Activated naive CD8-positive, alpha-beta T cell treated with anti-CD3 and anti-CD28 coated beads, Interleukin-2, amount 10 ng/mL, durations not matched to agents 7 days and 5 days (primary cell): Measurements from ENCODE around the gene NSUN3. TPM values are rescaled to one million over a fixed set of nuclear protein-coding genes. Genes with fewer than 3 reads are reported as not detected.
"Not testable (repeated sequence)": the region's sequence is repeated elsewhere in the genome, so short reads cannot be mapped to it uniquely, and the experiment has no call there.

Source experiments
- ATAC-seq: fragments of 150-1000 bp; cut with Tn5 transposase; one replicate; pipeline ENCODE4 v1.10.0; 2021; ENCODE audit warnings: low read depth, moderate library complexity
- POLR2A ChIA-PET: fragments of 350-600 bp; sonication (Branson Sonifier 250); formaldehyde crosslinking; loops from one replicate; lab custom pipeline; 2021; ENCODE audit warnings: antibody characterized with exemption; lab: Charles Lee
- DNase-seq: peaks from one replicate; pipeline ENCODE4 v3.0.0; 2021
- H3K27ac Mint-ChIP-seq: one replicate; pipeline ENCODE4 v1.8.0; 2022; ENCODE audit warnings: mild to moderate bottlenecking, mixed read lengths
- H3K27me3 Mint-ChIP-seq: one replicate; pipeline ENCODE4 v1.8.0; 2022; ENCODE audit warnings: mild to moderate bottlenecking, moderate library complexity, mixed read lengths
- H3K36me3 Mint-ChIP-seq: one replicate; pipeline ENCODE4 v1.8.0; 2021; ENCODE audit warnings: mild to moderate bottlenecking, mixed read lengths
- H3K4me1 Mint-ChIP-seq: one replicate; pipeline ENCODE4 v1.8.0; 2021; ENCODE audit warnings: mixed read lengths
- H3K4me3 Mint-ChIP-seq: one replicate; pipeline ENCODE4 v1.8.0; 2022; ENCODE audit warnings: mild to moderate bottlenecking, moderate library complexity, mixed read lengths
- H3K9me3 Mint-ChIP-seq: one replicate; pipeline ENCODE4 v1.8.0; 2021; ENCODE audit warnings: mixed read lengths
- total RNA-seq, 2 experiments: library from RNA; stranded (reverse); gene quantifications; one replicate each; pipeline ENCODE4 v1.2.3, GENCODE V29; 2021

The NSUN3 gene
- total RNA-seq, 2 experiments from 2014 or later: 16.4 to 18.4 TPM

GRCh38 chr3:94050546-94050945 lies 12.3 kb upstream of the NSUN3 start:
- DNase-seq: no peak
- Mint-ChIP-seq H3K4me1 (peaks cover 2% of the 10 kb centered on the region), H3K27ac (no peak overlapping the region), H3K4me3 (no peak overlapping the region), H3K36me3 (peaks cover 7% of the 10 kb centered on the region), H3K9me3 (no peaks in the 10 kb centered on the region), H3K27me3 (no peaks in the 10 kb centered on the region)
- no peak for ATAC-seq
- POLR2A ChIA-PET: interaction anchor here (1.2 kb wide), 1 partner anchor 12 kb away, joined by 3 read pairs; the partner anchor contains the start of gene DHFR2

- Mint-ChIP-seq H3K36me3 (peaks cover 27% of the 10 kb centered on the region), H3K27ac (no peak overlapping the region), H3K9me3 (no peaks in the 10 kb centered on the region), H3K4me1 (peaks cover 26% of the 10 kb centered on the region), H3K4me3 (no peak overlapping the region), H3K27me3 (no peaks in the 10 kb centered on the region)
- ATAC-seq (no peak), DNase-seq (no peak)
- POLR2A ChIA-PET: no interaction called here
These were observed 1.6 kb upstream of the NSUN3 start for GRCh38 chr3:94061297-94061696.

DNA sequence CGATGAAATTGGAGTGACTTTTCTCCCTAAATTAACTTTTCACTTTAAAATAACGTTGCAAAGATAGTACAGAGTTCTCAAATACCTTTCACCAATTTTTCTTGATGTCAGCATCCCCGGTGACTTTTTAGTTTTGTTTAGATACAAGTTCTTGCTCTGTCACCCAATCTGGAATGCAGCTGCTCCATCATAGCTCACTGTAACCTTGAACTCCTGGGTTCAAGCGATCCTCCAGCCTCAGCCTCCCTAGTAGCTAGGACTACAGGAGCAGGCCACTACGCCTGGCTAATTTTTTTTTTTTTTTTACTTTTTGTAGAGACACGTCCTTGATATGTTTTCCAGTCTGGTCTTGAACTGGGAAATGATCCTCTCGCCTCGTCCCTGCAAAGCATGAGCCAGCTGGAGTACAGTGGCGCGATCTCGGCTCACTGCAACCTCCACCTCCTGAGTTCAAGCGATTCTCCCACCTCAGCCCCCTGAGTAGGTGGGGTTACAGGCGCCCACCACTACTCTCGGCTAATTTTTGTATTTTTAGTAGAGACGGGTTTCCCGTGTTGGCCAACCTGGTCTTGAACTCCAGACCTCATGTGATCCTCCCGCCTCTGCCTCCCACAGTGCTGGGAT lies 747 bp downstream of the NSUN3 start:
- Mint-ChIP-seq H3K27ac (peak overlapping the region; percentile 100), H3K27me3 (no peaks in the 10 kb centered on the region), H3K36me3 (peaks cover 44% of the 10 kb centered on the region), H3K9me3 (peaks cover 5% of the 10 kb centered on the region), H3K4me3 (peak overlapping the region; percentile 98), H3K4me1 (peaks cover 31% of the 10 kb centered on the region)
- POLR2A ChIA-PET: interaction anchor here (0.7 to 2.4 kb wide), 4 partner anchors 8 to 143 kb away, joined by 3 to 13 read pairs (median 6); partner anchors contain the start of gene PROS1
- DNase-seq (no peak), ATAC-seq (no peak)

DNA sequence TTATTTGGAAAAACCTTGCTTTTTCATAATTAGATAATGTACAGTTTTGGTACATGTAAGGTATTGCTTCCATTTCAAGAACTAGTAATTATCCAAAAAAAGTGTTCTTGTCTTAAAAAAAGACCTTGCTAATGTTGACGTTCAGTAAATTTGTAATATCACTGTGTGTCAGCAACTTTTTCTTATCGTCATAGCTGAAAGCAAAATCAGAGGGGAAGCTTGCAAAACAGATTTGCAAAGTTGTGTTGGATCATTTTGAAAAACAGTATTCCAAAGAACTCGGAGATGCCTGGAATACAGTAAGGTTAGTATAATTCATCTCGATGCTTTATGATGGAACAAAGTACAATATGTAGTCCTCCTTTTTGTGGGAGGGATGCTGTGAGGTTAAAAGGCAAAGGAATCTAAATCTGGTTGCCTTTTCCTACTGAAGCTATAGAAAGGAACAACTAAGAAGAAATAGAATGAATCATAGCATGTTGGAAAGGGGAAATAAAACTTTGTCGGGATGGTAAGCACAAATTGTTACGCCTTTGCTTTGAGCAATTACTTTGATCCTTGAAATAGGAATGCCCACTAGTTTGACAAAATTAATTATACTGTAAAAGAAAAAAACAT lies 1.5 kb downstream of the NSUN3 start:
- H3K9me3 Mint-ChIP-seq: peaks cover 5% of the 10 kb centered on the region
- ATAC-seq: no peak
- H3K27ac Mint-ChIP-seq: peak overlapping the region; percentile 100
- POLR2A ChIA-PET: no interaction called here
- no peaks in the 10 kb centered on the region for H3K27me3 Mint-ChIP-seq
- peak overlapping the region; percentile 98 for H3K4me3 Mint-ChIP-seq
- H3K4me1 Mint-ChIP-seq: peaks cover 34% of the 10 kb centered on the region
- peaks cover 44% of the 10 kb centered on the region for H3K36me3 Mint-ChIP-seq
- DNase-seq: no peak

DNA sequence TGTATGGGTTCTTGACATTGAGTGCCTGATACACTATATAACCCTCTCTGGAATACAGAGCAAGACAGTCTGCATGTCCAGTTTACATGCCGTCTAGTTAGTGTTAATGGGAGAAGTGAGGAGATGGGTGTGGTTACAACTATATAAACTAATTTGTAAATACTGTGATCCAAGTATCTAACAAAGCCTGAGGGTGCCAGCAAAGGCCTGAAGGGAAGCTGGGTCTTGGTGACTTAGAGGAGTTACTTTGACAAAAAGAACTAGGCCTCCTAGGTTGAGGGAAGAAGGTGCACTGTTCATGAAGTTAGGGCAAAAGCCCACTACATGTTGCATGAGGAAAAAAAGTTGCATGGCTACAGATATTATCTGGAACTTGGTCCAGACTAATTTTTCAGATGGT lies 2.3 kb downstream of the NSUN3 start:
- POLR2A ChIA-PET: interaction anchor here (1.3 kb wide), 1 partner anchor 12 kb away, joined by 3 read pairs; no protein-coding TSS in a partner anchor
- DNase-seq: no peak
- H3K4me1 Mint-ChIP-seq: peaks cover 34% of the 10 kb centered on the region

DNA sequence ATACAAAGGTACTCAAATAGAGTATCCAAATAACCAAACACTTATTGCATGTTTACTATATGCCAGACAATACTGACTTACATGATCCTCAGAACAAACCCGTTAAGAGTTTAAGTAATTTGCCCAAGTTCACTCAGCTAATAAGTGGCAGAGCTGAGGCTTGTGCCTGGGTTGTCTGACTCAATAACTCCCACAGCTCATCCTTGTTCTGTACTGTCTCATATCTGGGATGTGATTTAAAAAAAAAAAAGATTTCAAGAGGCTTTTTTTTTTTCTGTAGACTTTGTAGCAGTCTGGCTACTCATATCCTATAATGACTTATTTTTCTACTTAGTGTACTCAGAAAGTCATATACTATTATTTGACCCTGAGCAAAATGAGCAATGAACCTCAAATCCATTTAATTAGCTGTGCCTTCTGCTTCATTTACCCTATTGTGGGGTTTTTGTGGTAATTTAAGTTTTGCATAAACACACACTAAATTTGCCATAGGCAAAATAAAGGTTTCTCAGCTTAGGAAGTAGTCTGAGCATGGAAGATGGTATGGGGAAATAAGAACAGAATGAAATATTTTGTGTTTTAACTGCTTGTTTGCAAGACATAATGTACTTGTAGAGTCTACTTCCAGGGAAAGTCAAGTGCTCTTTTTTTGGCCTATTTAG lies 3.1 kb downstream of the NSUN3 start:
- POLR2A ChIA-PET: interaction anchor here (1.3 kb wide), 1 partner anchor 12 kb away, joined by 3 read pairs; no protein-coding TSS in a partner anchor
- H3K36me3 Mint-ChIP-seq: peaks cover 33% of the 10 kb centered on the region
- no peak overlapping the region for H3K4me3 Mint-ChIP-seq
- DNase-seq: no peak
- peaks cover 5% of the 10 kb centered on the region for H3K9me3 Mint-ChIP-seq
- no peak for ATAC-seq
- H3K27me3 Mint-ChIP-seq: no peaks in the 10 kb centered on the region
- no peak overlapping the region for H3K27ac Mint-ChIP-seq
- H3K4me1 Mint-ChIP-seq: peaks cover 31% of the 10 kb centered on the region

More for the DNA sequence above, 2.3 kb downstream of the NSUN3 start:
- Mint-ChIP-seq H3K27ac (no peak overlapping the region), H3K27me3 (no peaks in the 10 kb centered on the region), H3K9me3 (peaks cover 5% of the 10 kb centered on the region), H3K36me3 (peaks cover 41% of the 10 kb centered on the region), H3K4me3 (peak overlapping the region; percentile 31)
- no peak for ATAC-seq

GRCh38 chr3:94066506-94067500 lies 3.9 kb downstream of the NSUN3 start:
- H3K4me1 Mint-ChIP-seq: peaks cover 39% of the 10 kb centered on the region
- H3K9me3 Mint-ChIP-seq: peaks cover 5% of the 10 kb centered on the region
- DNase-seq (no peak), ATAC-seq (no peak)
- POLR2A ChIA-PET: interaction anchor here (1.3 kb wide), 1 partner anchor 11 kb away, joined by 3 read pairs; no protein-coding TSS in a partner anchor
- H3K4me3 Mint-ChIP-seq: no peak overlapping the region
- H3K36me3 Mint-ChIP-seq: peaks cover 35% of the 10 kb centered on the region
- no peaks in the 10 kb centered on the region for H3K27me3 Mint-ChIP-seq
- H3K27ac Mint-ChIP-seq: peak overlapping the region; percentile 4

DNA sequence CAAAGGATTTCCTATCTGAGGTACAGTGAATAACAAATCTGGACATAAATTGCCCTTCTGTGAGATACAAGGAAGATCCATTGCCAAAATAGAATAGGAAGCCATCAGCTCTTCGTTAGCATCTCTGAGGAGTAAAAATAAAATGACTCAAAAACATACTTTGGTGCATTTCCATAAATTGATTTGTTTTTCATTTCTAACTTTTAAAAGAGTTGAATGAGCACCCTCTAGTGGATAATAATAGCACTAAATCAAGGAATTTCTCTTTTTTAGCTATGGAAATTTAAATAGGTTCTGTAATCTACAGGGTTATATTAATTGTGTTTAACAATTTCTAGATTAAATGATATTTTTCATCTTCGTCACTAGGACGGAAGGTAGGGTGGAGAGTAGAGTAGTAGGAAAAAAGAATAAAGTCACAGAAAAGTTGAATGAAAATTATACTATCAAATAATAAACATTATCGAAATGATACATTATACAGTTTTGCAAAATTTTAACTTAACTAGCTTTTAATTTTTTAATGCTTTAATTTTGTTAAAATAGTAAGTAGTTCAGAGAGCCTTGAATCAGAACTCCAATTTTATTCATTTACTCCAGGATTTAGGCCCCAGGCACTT lies 6.4 kb downstream of the NSUN3 start:
- Mint-ChIP-seq H3K27me3 (no peaks in the 10 kb centered on the region), H3K27ac (peak overlapping the region; percentile 7), H3K4me3 (no peak overlapping the region), H3K9me3 (peaks cover 6% of the 10 kb centered on the region), H3K36me3 (peaks cover 51% of the 10 kb centered on the region), H3K4me1 (peaks cover 47% of the 10 kb centered on the region)
- POLR2A ChIA-PET: no interaction called here
- ATAC-seq (no peak), DNase-seq (no peak)

- ATAC-seq (no peak), DNase-seq (no peak)
- H3K4me1 Mint-ChIP-seq: peaks cover 41% of the 10 kb centered on the region
- H3K4me3 Mint-ChIP-seq: no peak overlapping the region
- POLR2A ChIA-PET: no interaction called here
- no peaks in the 10 kb centered on the region for H3K27me3 Mint-ChIP-seq
- H3K36me3 Mint-ChIP-seq: peaks cover 49% of the 10 kb centered on the region
- H3K9me3 Mint-ChIP-seq: peaks cover 6% of the 10 kb centered on the region
- no peak overlapping the region for H3K27ac Mint-ChIP-seq
These were observed 7.6 kb downstream of the NSUN3 start for GRCh38 chr3:94070341-94070911.

GRCh38 chr3:94071713-94072284 lies 8.9 kb downstream of the NSUN3 start:
- peaks cover 32% of the 10 kb centered on the region for H3K4me1 Mint-ChIP-seq
- POLR2A ChIA-PET: interaction anchor here (1.8 kb wide), 1 partner anchor 9 kb away, joined by 13 read pairs; the partner anchor contains the start of genes DHFR2 and NSUN3
- H3K27ac Mint-ChIP-seq: peak overlapping the region; percentile 80
- no peaks in the 10 kb centered on the region for H3K27me3 Mint-ChIP-seq
- ATAC-seq (peak; percentile 99), DNase-seq (peak; percentile 37)
- peak overlapping the region; percentile 60 for H3K4me3 Mint-ChIP-seq
- peaks cover 50% of the 10 kb centered on the region for H3K36me3 Mint-ChIP-seq
- peaks cover 6% of the 10 kb centered on the region for H3K9me3 Mint-ChIP-seq

DNA sequence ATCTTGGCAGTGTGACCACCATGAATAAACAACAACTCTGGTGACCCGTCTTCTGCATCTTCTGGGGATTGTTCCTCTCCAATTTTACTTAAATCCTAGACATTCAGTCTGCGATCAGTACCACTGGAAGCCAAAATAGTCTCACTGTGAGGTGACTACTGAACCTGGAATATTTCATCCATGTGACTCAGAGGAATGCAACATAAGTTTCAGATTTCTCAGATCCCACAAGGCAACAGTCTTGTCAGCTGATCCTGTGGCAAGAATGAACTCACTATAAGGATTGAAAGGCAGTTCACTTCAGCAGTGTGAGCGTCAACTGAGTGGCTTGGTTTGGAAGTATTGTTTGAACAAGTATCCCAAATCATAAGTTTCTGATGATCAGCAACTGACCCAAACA lies 13.2 kb downstream of the NSUN3 start:
- Mint-ChIP-seq H3K9me3 (peaks cover 1% of the 10 kb centered on the region), H3K4me3 (no peak overlapping the region), H3K27ac (no peak overlapping the region), H3K36me3 (peaks cover 44% of the 10 kb centered on the region), H3K27me3 (no peaks in the 10 kb centered on the region), H3K4me1 (peaks cover 31% of the 10 kb centered on the region)
- ATAC-seq (no peak), DNase-seq (no peak)
- POLR2A ChIA-PET: no interaction called here

DNA sequence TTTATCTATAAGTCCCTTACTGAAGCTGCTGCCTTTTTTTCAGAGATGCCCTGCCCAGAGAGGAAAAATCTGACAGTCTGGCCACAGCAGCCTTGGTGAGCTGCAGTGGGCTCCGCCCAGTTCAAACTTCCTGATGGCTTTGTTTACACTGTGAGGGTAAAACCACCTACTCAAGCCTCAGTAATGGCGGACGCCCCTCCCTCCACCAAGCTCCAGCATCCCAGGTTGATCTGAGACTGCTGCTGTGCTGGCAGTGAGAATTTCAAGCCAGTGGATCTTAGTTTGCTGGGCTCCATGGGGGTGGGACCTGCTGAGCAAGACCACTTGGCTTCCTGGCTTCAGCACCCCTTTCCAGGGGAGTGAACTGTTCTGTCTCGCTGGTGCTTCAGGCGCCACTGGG lies 17.7 kb downstream of the NSUN3 start:
- DNase-seq, POLR2A ChIA-PET, H3K9me3 Mint-ChIP-seq, H3K4me3 Mint-ChIP-seq, H3K27me3 Mint-ChIP-seq, ATAC-seq, H3K27ac Mint-ChIP-seq: not testable (repeated sequence)
- H3K4me1 Mint-ChIP-seq: peaks cover 18% of the 10 kb centered on the region
- peaks cover 22% of the 10 kb centered on the region for H3K36me3 Mint-ChIP-seq
